ENCODE results near the gene CMBL. TPM values are rescaled to one million over a fixed set of nuclear protein-coding genes. Genes with fewer than 3 reads are reported as not detected.

CMBL gene
- total RNA-seq, 1 experiment from 2014 or later: 12.6 TPM

DNA sequence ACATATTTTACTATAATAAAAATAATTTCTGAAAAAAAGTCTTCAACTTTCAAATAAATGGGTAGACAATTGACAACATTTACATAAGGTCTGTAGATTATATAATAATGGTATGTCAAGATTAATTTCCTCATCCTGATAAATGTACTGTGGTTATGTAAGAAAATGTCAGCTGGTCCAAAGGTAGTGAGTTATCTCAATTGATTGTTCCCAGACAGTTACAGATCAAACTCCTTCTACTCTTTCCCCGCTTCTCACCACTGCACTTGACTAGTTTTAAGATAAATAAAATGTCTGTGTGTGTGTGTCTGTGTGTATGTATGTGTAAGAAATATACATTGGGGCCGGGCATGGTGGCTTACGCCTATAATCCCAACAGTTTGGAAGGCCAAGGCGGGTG is 29.4 kb upstream of the CMBL start:
- WGBS (ENCODE audit: extremely low coverage, insufficient read length, low lambda C conversion rate): no CpG with 5 or more reads among the region's 4 CpGs

More for the DNA sequence above, 29.4 kb upstream of the CMBL start:
- H3K9me3 ChIP-seq (ENCODE audit: control insufficient read depth, low read depth, low read length): no peaks in the 10 kb centered on the region
- H3K36me3 Mint-ChIP-seq (ENCODE audit: insufficient read depth in 1 of 3, low read depth in 3 of 3): no peaks in the 10 kb centered on the region; a peak in 1 of 7 replicates
- no peak overlapping the region for H3T11ph ChIP-seq (ENCODE audit: low read length)
- H3K23me2 ChIP-seq (ENCODE audit: insufficient read length, low read depth, low read length, poor library complexity, severe bottlenecking): peaks cover 10% of the 10 kb centered on the region
- no peak overlapping the region for H2BK120ac ChIP-seq (ENCODE audit: low read depth, low read length, poor library complexity, severe bottlenecking)
- H2AK5ac ChIP-seq (ENCODE audit: insufficient read length, low read length): no peak overlapping the region
- H3K79me2 ChIP-seq (ENCODE audit: insufficient read depth, low read length): no peaks in the 10 kb centered on the region
- no peak overlapping the region for H3K23ac ChIP-seq (ENCODE audit: insufficient read length, low read depth, low read length)
- no peak overlapping the region for H2AFZ ChIP-seq (ENCODE audit: low read length)
- H3K56ac ChIP-seq (ENCODE audit: insufficient read length, low read depth, low read length): no peak overlapping the region
- no peak overlapping the region for H3K4me2 ChIP-seq (ENCODE audit: insufficient read depth, insufficient read length, low read length)
- no peaks in the 10 kb centered on the region for H4K20me1 ChIP-seq (ENCODE audit: control insufficient read depth, insufficient read depth, insufficient read length)
- TF ChIP-seq, protein P1, sequence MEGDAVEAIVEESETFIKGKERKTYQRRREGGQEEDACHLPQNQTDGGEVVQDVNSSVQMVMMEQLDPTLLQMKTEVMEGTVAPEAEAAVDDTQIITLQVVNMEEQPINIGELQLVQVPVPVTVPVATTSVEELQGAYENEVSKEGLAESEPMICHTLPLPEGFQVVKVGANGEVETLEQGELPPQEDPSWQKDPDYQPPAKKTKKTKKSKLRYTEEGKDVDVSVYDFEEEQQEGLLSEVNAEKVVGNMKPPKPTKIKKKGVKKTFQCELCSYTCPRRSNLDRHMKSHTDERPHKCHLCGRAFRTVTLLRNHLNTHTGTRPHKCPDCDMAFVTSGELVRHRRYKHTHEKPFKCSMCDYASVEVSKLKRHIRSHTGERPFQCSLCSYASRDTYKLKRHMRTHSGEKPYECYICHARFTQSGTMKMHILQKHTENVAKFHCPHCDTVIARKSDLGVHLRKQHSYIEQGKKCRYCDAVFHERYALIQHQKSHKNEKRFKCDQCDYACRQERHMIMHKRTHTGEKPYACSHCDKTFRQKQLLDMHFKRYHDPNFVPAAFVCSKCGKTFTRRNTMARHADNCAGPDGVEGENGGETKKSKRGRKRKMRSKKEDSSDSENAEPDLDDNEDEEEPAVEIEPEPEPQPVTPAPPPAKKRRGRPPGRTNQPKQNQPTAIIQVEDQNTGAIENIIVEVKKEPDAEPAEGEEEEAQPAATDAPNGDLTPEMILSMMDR (conservative IDR thresholded peaks at IDR 0.05): no peak
- H3K4me3 Mint-ChIP-seq: no peak overlapping the region
- no peak overlapping the region for H3K18ac ChIP-seq (ENCODE audit: insufficient read length, low read depth, low read length)
- H3K9ac ChIP-seq (ENCODE audit: extremely low read depth, insufficient read length, low read length): no peak overlapping the region
- H3K79me1 ChIP-seq (ENCODE audit: insufficient read depth, low read depth, low read length, poor library complexity, severe bottlenecking): no peaks in the 10 kb centered on the region
- no peak overlapping the region for H3K14ac ChIP-seq (ENCODE audit: insufficient read depth, low read length)
- H3K4ac ChIP-seq (ENCODE audit: low read depth, low read length): no peak overlapping the region
- H2BK5ac ChIP-seq (ENCODE audit: insufficient read length, low read length): no peak overlapping the region
- H4K91ac ChIP-seq (ENCODE audit: insufficient read length, low read depth, low read length): no peak overlapping the region
- peaks cover 11 to 15% of the 10 kb centered on the region in 2 experiments for H3K4me1 Mint-ChIP-seq
- H3K27ac ChIP-seq (ENCODE audit: insufficient read length, low read depth, low read length): no peak overlapping the region
- no peak overlapping the region for H2BK15ac ChIP-seq (ENCODE audit: low read depth, low read length)
- no peak overlapping the region for H2BK20ac ChIP-seq (ENCODE audit: low read depth, low read length, poor library complexity, severe bottlenecking)
- no peaks in the 10 kb centered on the region for H3K9me3 Mint-ChIP-seq
- H4K8ac ChIP-seq (replicated peaks; ENCODE audit: insufficient read length, low read depth, low read length): no peak overlapping the region
- no peak overlapping the region for H3K27ac Mint-ChIP-seq
- no peak overlapping the region for H2BK12ac ChIP-seq (ENCODE audit: insufficient read length, low read depth, low read length)
- H3K27me3 ChIP-seq (ENCODE audit: insufficient read depth, low read length): peaks cover 20% of the 10 kb centered on the region; the same call in 1 of the 2 replicates
- DNase-seq: no peak
- peaks cover 43% of the 10 kb centered on the region for H3K27me3 Mint-ChIP-seq (ENCODE audit: low read depth)
- no peaks in the 10 kb centered on the region; the same call in 1 of the 2 replicates for H3K4me1 ChIP-seq (ENCODE audit: insufficient read depth, low read length)
- no peak overlapping the region for H4K5ac ChIP-seq (ENCODE audit: insufficient read length, low read depth, low read length)
